UCSD-AML1 (cell line): Measurements from ENCODE around the gene C5AR1.
A peak's percentile ranks its signal among the peaks of the same experiment; 100 is the strongest.
"Not testable (repeated sequence)": the region's sequence is repeated elsewhere in the genome, so short reads cannot be mapped to it uniquely, and the experiment has no call there.

Experiments used
- DNase-seq: peaks from one replicate; lab custom pipeline; 2025; ENCODE audit not compliant: unreplicated experiment; lab: John Stamatoyannopoulos, UW

The C5AR1 gene

DNA sequence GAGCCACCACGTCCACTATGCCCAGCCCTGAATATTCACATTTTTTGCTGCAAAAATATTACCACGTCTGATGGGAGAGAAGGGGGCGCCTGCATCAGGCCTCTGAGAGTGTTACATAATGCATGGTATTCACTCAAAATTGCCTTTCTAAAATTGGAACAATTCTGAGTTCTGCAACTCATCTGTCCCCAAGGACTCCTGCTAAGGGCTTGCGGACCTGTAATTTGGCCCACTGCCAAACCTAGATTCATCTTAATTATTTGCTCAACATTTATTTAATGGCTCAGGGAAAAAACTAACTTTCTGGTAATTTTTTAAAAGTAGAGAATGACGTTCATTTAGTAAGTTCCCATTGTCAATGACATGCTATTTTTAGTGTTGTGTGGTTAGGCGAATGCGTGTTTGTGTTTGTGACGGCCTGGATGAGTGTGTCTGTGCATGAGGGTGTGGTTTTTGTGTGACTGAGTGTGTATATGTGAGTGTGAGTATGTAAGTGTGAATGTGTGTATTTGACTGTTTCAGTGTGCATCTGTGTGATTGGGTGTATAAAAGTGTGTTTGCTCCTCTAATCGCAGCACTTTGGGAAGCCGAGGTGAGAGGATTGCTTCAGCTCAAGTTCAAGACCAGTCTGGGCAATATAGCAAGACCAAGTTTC is 26.1 kb upstream of the C5AR1 start:
- no peak for DNase-seq

GRCh38 chr19:47284324-47284899 is 25.2 kb upstream of the C5AR1 start:
- no peak for DNase-seq

DNA sequence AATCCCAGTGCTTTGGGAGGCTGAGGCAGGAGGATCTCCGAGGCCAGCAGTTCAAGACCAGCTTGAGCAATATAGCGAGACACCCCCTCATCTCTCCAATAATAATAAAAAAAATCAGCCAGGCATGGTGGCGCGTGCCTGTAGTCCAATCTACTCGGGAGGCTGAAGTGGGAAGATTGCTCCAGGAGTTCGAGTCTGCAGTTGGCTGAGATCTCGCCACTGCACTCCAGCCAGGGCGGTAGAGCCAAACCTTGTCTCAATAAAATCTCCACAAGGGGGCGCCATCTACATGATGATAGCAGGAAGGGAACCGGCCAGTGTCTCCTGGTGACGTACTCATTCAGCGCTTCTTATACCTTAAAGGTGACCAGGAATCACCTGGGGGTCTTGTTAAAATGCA is 13.6 kb upstream of the C5AR1 start:
- DNase-seq: peak; percentile 58

- not testable (repeated sequence) for DNase-seq
Observed at GRCh38 chr19:47300867-47301266, 8.8 kb upstream of the C5AR1 start.

GRCh38 chr19:47302249-47302648 is 7.4 kb upstream of the C5AR1 start:
- no peak for DNase-seq

- no peak for DNase-seq
Observed at GRCh38 chr19:47303966-47304365, 5.7 kb upstream of the C5AR1 start.

- DNase-seq: peak; percentile 41
Observed at GRCh38 chr19:47305309-47305751, 4.3 kb upstream of the C5AR1 start.

GRCh38 chr19:47306303-47306702 is 3.4 kb upstream of the C5AR1 start:
- no peak for DNase-seq

DNA sequence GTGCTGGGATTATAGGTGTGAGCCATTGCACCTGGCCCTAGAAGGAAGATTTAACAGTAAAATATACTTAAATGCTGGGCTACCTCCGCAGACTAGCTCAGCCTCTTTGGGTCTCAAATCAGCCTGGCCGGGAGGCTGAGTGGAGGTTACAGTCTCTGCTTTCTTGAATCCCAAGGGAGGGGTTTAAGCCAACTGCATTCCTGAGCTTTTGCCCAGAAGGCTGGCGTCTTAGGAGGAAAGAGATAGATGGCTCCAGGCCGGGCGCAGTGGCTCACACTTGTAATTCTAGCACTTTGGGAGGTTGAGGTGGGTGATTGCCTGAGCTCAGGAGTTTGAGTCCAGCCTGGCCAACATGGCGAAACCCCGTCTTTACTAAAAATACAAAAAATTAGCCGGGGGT is 623 bp upstream of the C5AR1 start:
- no peak for DNase-seq

DNA sequence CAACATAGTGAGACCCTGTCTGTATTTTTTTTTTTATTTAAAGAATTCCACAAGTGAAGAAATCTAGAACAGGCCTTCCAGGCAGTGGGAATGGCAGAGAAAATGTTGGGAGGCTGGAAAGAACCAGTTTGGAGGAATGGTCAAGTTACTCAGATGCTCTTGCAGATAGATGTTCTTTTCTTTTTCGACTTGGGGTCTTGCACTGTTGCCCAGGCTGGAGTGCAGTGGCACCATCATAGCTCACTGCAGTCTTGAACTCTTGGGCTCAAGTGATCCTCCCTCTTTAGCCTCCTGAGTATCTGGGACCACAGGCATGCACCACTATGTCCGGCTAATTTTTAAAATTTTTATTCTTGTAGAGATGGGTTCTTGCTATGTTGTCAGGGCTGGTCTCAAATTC is 662 bp downstream of the C5AR1 start:
- no peak for DNase-seq

DNA sequence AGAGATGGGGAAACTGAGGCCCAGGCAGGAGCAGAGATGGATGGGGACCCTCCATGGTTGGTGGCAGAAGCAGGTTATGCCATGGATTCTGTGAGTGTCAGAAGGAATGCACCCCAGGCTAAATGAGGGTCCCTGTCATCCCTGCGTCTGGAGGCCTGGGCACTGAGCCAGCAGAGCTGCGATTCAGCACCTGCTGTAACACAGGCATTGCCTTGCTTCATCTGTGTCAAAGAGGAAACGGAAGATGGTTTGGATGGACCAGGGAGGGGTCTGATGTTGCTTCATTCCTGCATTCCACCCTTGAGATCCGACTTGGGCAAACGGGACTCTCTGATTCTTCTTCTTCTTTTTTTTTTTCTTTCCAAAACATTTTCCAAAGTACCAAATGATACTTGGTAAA is 1.2 kb downstream of the C5AR1 start:
- no peak for DNase-seq

DNA sequence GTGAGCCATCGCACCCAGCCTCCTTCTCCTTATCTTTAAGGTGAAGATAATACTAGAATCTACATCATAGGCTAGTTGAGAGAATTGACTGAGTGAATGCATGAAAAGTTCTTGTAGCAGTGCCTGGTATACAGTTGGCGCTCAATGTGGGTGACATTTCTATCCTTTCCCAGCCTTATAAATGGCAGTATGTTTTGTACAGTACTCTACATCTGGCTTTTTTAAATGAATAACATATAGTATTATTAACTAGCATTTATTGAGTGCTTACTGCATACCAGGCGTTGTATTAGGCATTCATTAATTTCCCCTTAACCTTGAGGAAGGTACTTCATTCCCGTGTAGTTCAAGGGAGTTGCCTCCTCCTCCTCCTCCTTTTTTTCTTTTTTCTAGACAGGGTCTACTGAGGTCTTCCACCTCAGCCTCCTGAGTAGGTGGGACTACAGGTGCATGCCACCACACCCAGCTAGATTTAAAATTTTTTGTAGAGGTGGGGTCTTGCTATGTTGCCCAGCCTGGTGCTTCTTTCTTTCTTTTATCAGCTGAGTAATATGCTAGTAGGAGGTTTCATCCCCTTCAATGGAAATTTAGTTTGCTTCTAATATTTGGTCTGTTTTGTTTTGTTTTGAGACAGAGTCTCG is 2.8 kb downstream of the C5AR1 start:
- no peak for DNase-seq

GRCh38 chr19:47313754-47314295 is 4.2 kb downstream of the C5AR1 start:
- DNase-seq: no peak

GRCh38 chr19:47315125-47315821 is 5.6 kb downstream of the C5AR1 start:
- DNase-seq: peak; percentile 67

DNA sequence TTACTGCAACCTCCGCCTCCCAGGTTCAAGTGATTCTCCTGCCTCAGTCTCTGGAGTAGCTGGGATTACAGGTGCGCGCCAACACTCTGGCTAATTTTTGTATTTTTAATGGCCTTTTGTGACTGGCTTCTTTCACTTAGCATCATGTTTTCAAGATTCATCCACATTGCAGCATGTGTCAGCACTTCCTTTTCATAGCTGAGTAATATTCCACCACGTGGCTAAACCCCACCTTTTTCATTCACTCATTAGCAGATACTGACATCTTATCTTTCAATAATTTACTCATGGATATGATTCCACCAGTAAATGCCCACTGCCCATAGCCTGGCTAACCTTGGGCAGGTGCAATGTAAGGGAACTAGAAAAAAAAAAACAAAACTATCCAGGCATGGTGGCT is 6.9 kb downstream of the C5AR1 start:
- no peak for DNase-seq

DNA sequence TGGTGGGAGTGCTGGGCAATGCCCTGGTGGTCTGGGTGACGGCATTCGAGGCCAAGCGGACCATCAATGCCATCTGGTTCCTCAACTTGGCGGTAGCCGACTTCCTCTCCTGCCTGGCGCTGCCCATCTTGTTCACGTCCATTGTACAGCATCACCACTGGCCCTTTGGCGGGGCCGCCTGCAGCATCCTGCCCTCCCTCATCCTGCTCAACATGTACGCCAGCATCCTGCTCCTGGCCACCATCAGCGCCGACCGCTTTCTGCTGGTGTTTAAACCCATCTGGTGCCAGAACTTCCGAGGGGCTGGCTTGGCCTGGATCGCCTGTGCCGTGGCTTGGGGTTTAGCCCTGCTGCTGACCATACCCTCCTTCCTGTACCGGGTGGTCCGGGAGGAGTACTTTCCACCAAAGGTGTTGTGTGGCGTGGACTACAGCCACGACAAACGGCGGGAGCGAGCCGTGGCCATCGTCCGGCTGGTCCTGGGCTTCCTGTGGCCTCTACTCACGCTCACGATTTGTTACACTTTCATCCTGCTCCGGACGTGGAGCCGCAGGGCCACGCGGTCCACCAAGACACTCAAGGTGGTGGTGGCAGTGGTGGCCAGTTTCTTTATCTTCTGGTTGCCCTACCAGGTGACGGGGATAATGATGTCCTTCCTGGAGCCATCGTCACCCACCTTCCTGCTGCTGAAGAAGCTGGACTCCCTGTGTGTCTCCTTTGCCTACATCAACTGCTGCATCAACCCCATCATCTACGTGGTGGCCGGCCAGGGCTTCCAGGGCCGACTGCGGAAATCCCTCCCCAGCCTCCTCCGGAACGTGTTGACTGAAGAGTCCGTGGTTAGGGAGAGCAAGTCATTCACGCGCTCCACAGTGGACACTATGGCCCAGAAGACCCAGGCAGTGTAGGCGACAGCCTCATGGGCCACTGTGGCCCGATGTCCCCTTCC is 10.5 kb downstream of the C5AR1 start:
- no peak for DNase-seq

- no peak for DNase-seq
Observed at GRCh38 chr19:47321630-47322029, 12.0 kb downstream of the C5AR1 start.

GRCh38 chr19:47322058-47322457 is 12.4 kb downstream of the C5AR1 start:
- no peak for DNase-seq

- DNase-seq: no peak
Observed at GRCh38 chr19:47323409-47323808, 13.7 kb downstream of the C5AR1 start.

DNA sequence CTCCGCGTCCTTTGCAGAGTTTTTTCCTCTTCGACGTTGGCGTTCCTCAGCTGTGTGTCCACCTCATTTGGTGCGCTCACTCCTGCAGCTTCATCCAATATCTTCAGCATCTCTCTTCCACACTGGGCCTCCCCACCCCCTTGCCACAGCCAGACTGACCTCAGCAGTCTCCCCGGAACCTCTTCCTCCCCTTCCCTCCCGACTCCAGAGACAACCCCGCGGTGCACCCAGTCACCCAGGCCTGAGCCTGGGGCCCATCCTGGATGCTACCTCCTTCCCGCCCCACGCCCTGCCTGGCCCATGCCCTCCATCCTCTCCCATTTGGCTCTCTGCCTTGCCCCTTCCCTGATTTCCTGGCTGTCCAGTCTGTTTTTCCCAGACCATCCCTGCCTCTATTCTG is 14.2 kb downstream of the C5AR1 start:
- DNase-seq: no peak

- peak; percentile 63 for DNase-seq
Observed at GRCh38 chr19:47324502-47324901, 14.8 kb downstream of the C5AR1 start.
